Mucosa of rectum (tissue), 2 donors: ENCODE results near the gene STK25.

Source experiments
- H3K27ac ChIP-seq, 2 donors: one replicate each; pipeline ENCODE4 v1.7.0; 2013; ENCODE audit warnings: inconsistent platforms in 2 of 2, low read depth in 2 of 2, low read length in 2 of 2
- H3K27me3 ChIP-seq, 2 donors: one replicate each; pipeline ENCODE4 v1.7.0; 2013; ENCODE audit warnings: low read length in 2 of 2; ENCODE audit not compliant: control insufficient read depth in 2 of 2, insufficient read depth in 2 of 2
- H3K36me3 ChIP-seq, 2 donors: one replicate each; pipeline ENCODE4 v1.7.0; 2013; ENCODE audit warnings: low read length in 2 of 2; ENCODE audit not compliant: control insufficient read depth in 2 of 2, insufficient read depth in 2 of 2
- H3K4me1 ChIP-seq, 2 donors: one replicate each; pipeline ENCODE4 v1.7.0; 2013; ENCODE audit warnings: low read length in 2 of 2, mild to moderate bottlenecking in 1 of 2; ENCODE audit not compliant: control insufficient read depth in 2 of 2, insufficient read depth in 2 of 2
- H3K4me3 ChIP-seq, 2 donors: one replicate each; pipeline ENCODE4 v1.7.0; 2013; ENCODE audit warnings: low read length in 2 of 2
- H3K9ac ChIP-seq, 2 donors: one replicate each; pipeline ENCODE4 v1.7.0; 2013; ENCODE audit warnings: low read length in 2 of 2, low read depth in 1 of 2, mild to moderate bottlenecking in 1 of 2
- H3K9me3 ChIP-seq, 2 donors: one replicate each; pipeline ENCODE4 v1.7.0; 2013; ENCODE audit warnings: low read length in 2 of 2; ENCODE audit not compliant: control insufficient read depth in 2 of 2
- donor health status: healthy.
- donor health status: Normal muscosa, but diverticular disease.

Gene STK25

DNA sequence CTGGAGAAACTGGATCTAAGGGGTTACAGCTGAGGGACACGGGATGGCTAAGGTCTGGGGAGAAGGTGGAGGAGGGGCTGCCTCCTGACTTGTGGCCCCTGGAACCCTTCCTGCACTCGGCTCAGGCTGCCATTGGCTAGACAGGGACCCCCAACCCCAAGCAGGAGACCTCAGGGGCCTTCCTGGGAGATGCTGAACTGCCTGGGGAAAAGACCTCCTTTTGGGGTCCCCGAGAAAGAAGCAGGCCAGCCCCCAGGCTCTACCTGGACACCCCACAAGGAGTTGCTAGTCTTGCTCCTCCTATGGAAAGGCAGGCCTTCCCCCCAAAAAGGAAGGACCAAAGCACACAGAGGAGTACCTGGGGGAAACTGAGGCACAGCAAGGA is 40.1 kb upstream of the STK25 start:
- no peaks in the 10 kb centered on the region for H3K9me3 ChIP-seq
- H3K36me3 ChIP-seq: no peaks in the 10 kb centered on the region
- no peak overlapping the region for H3K4me3 ChIP-seq
- H3K27ac ChIP-seq: no peak overlapping the region
- no peak overlapping the region for H3K9ac ChIP-seq
- H3K27me3 ChIP-seq: peaks cover 19 to 42% of the 10 kb centered on the region in 2 donors
- H3K4me1 ChIP-seq: peaks cover 0 to 2% of the 10 kb centered on the region in 2 donors

DNA sequence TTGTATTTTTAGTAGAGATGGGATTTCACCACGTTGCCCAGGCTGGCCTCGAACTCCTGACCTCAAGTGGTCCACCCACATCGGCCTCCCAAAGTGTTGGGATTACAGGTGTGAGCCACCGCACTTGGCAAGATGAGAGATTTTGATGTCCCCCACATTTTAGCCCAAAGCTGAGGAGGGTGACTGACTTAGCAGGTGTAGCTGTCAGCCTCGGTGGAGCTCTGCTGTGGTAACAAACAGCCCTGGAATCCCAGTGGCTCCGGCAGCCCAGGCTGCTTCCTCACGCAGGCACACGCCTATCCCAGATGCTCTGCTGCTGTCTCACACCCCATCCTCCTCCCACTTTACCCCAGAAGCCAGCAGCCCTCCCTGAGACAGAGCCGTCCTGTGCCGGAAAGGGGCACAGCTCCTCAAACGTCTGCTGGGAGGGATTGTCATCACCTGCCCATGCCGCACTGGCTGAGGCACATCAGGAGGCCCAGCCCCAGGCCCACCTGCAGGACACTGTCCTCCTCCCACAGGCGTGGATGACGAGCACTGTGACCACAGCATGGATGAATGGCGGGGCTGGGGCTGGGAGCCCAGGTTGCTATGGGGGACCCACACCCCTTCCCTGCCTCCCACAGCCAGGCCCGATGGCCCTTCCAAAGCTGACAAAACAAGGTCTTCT is 39.5 kb upstream of the STK25 start:
- Histone ChIP-seq H3K4me3 (no peak overlapping the region), H3K4me1 (peaks cover 0 to 2% of the 10 kb centered on the region in 2 donors), H3K27me3 (peaks cover 19 to 42% of the 10 kb centered on the region in 2 donors), H3K9me3 (no peaks in the 10 kb centered on the region), H3K27ac (no peak overlapping the region), H3K36me3 (no peaks in the 10 kb centered on the region), H3K9ac (no peak overlapping the region)

- H3K4me1 ChIP-seq: peaks cover 0 to 2% of the 10 kb centered on the region in 2 donors
- peaks cover 22 to 40% of the 10 kb centered on the region in 2 donors for H3K27me3 ChIP-seq
- H3K27ac ChIP-seq: no peak overlapping the region
- no peak overlapping the region for H3K4me3 ChIP-seq
- H3K9ac ChIP-seq: no peak overlapping the region
- H3K9me3 ChIP-seq: no peaks in the 10 kb centered on the region
- no peaks in the 10 kb centered on the region for H3K36me3 ChIP-seq
Measured at GRCh38 chr2:241546771-241547498, 38.6 kb upstream of the STK25 start.

DNA sequence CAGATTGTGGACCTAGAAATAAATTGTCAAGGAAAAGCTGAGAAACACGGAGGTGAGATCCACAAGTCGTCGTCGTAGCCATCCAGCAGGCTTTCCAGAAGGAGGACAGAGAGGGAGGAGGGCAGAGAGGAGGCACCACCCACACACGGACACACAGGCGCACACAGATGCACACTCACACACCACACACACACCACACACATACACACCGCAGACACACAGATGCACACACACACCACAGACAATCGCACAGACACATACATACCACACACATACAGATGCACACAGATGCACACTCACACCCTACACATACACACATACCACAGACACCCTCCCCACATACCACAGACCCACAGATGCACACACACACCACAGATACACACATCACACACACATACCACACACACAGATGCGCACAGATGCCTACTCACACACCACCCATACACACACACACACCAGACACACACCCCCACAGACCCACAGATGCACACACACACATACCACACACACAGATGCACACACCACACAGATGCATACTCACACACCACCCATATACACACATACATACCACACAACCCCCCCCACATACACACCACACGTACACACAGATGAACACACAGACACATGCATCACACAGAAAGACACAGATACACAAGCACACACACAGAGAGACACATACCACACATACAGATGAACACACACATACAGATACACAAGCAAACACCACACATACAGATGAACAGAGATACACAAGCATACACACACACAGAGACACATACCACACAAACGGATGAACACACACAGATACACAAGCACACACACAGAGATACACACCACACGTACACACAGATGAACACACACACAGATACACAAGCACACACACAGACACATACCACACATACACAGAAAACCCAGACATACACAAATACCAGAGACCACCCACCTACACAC is 37.4 kb upstream of the STK25 start:
- Histone ChIP-seq H3K4me1 (peaks cover under 1% of the 10 kb centered on the region in 2 donors), H3K9ac (no peak overlapping the region), H3K9me3 (no peaks in the 10 kb centered on the region), H3K27ac (no peak overlapping the region), H3K27me3 (peaks cover 23 to 37% of the 10 kb centered on the region in 2 donors), H3K4me3 (no peak overlapping the region), H3K36me3 (no peaks in the 10 kb centered on the region)

DNA sequence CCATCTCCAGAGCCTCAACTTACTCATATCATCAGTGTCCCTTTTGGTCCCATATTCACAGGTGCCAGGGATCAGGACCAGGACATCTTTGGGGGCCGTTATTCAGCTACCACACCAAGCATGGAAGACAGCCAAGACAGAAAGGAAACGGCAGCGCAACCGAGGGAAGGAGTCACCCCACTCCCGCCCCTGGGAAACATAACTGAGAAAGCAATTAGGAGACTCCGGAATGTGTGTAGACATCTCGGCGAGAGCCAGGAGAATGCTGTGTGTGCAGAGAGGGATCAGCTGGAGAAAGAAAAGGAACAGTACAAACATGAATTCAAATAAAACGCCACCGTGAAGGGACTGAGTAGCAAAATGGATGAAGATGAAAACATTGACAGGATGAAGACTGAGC is 36.7 kb upstream of the STK25 start:
- H3K4me1 ChIP-seq: peaks cover 6% of the 10 kb centered on the region in 2 donors
- no peak overlapping the region for H3K4me3 ChIP-seq
- H3K9ac ChIP-seq: no peak overlapping the region
- H3K27me3 ChIP-seq: peaks cover 21 to 36% of the 10 kb centered on the region in 2 donors
- no peaks in the 10 kb centered on the region for H3K36me3 ChIP-seq
- no peaks in the 10 kb centered on the region for H3K9me3 ChIP-seq
- H3K27ac ChIP-seq: no peak overlapping the region

GRCh38 chr2:241542278-241542605 is 33.9 kb upstream of the STK25 start:
- H3K36me3 ChIP-seq: no peaks in the 10 kb centered on the region

GRCh38 chr2:241541564-241542277 is 33.3 kb upstream of the STK25 start:
- H3K9ac ChIP-seq: no peak overlapping the region
- H3K27me3 ChIP-seq: peaks cover 17 to 29% of the 10 kb centered on the region in 2 donors
- H3K27ac ChIP-seq: no peak overlapping the region
- no peak overlapping the region for H3K4me3 ChIP-seq
- H3K4me1 ChIP-seq: peaks cover 6% of the 10 kb centered on the region in 2 donors
- no peaks in the 10 kb centered on the region for H3K36me3 ChIP-seq
- H3K9me3 ChIP-seq: no peaks in the 10 kb centered on the region

More at GRCh38 chr2:241542278-241542605, 33.9 kb upstream of the STK25 start:
- Histone ChIP-seq H3K9ac (no peak overlapping the region), H3K27ac (no peak overlapping the region), H3K27me3 (peaks cover 17 to 34% of the 10 kb centered on the region in 2 donors), H3K4me3 (no peak overlapping the region), H3K9me3 (no peaks in the 10 kb centered on the region), H3K4me1 (peaks cover 6% of the 10 kb centered on the region in 2 donors)

- H3K27ac ChIP-seq: no peak overlapping the region
- no peaks in the 10 kb centered on the region for H3K36me3 ChIP-seq
- H3K4me1 ChIP-seq: peaks cover 6% of the 10 kb centered on the region in 2 donors
- no peak overlapping the region for H3K9ac ChIP-seq
- H3K9me3 ChIP-seq: no peaks in the 10 kb centered on the region
- H3K27me3 ChIP-seq: peaks cover 13 to 25% of the 10 kb centered on the region in 2 donors
- H3K4me3 ChIP-seq: peak overlapping the region; percentile 20 to 48
Measured at GRCh38 chr2:241540771-241541561, 32.6 kb upstream of the STK25 start.

DNA sequence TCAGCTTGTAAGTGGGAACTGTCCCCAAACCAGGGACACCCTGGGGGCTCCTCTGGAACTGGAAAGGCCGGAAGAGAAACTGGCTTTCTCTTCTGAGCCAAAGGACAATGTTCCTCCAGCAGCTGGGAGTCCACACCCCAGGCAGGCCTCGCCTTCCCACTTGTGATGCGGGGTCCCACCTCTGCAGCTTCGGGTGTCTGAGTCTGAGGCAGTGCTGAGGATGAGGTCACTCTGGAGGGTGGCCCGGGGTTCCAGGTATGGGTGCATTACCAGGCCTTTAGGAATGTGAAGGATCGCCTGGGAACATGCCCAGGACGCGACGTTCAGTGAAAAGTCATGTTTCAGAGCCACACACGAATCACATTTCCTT is 32.0 kb upstream of the STK25 start:
- Histone ChIP-seq H3K4me3 (peak overlapping the region; percentile 20 to 48), H3K27me3 (peaks cover 8 to 20% of the 10 kb centered on the region in 2 donors), H3K9me3 (no peaks in the 10 kb centered on the region), H3K4me1 (peaks cover 6% of the 10 kb centered on the region in 2 donors), H3K27ac (no peak overlapping the region), H3K36me3 (no peaks in the 10 kb centered on the region), H3K9ac (no peak overlapping the region)
